D721Med (cell line): ENCODE results near the gene CUEDC2.

Experiments used
- DNase-seq: peaks from one replicate; pipeline ENCODE4 v3.0.0; 2011; ENCODE audit warnings: low spot score; ENCODE audit not compliant: insufficient read length
- FAIRE-seq: peaks from 2 replicates; lab custom pipeline; 2011; peaks lifted over from hg19 to GRCh38; lab: Jason Lieb, UNC
- CTCF ChIP-seq: IDR thresholded peaks from 2 replicates; pipeline ENCODE4 v1.5.1; 2012; ENCODE audit warnings: mild to moderate bottlenecking, control low read depth; ENCODE audit not compliant: insufficient read depth; ENCODE audit errors: missing control alignments

Gene CUEDC2

DNA sequence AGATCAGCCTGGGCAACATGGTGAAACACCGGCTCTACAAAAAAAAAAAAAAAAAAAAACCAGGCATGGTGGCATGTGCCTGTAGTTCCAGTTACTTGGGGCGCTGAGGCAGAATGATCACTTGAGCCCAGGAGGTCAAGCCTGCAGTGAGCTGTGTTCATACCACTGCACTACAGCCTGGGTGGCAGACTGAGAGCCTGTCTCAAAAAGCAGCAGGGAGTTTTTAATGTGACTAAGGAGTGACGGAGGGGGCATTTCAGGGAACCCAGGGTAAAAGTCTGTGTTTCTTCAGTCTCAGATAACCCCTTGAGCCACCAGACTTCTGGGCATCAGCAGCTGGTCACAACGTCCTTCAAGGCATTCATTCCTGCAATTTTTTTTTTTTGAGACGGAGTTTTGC, 21.1 kb upstream of the CUEDC2 start:
- no peak for DNase-seq
- no peak for FAIRE-seq
- TF ChIP-seq CTCF: no peak

DNA sequence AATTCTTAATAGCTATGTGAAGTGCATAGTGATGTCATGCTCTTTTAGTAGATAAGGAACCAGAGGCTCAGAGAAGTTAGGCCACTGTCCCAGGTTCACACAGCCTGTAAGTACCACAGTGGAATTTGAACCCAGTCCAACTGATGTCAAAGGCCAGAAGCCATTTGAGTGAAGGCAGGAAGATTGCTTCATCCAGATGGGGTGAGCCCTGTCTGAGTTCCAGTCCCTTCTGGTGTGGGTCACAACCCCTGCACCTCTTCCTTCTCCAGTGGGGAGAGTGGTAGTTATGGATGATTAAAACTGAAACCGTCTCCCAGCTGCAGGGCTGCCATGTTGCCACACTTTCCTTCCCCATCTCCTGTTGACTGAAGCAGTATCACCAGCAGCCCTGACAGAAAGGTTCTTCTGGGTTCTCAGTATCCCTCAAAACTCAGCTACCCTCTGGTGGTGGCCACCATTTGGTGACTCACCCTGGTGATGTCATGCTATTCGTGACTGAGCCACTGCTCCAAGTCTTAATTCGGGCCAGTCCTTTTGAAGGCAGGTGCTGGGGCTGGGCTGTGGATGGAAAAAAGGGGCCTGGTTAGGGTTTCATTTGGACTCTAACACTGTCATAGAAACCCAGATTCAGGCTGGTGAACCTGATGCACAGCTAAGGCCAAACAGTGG, 20.4 kb upstream of the CUEDC2 start:
- FAIRE-seq (no peak), DNase-seq (no peak)
- no peak for TF ChIP-seq CTCF

DNA sequence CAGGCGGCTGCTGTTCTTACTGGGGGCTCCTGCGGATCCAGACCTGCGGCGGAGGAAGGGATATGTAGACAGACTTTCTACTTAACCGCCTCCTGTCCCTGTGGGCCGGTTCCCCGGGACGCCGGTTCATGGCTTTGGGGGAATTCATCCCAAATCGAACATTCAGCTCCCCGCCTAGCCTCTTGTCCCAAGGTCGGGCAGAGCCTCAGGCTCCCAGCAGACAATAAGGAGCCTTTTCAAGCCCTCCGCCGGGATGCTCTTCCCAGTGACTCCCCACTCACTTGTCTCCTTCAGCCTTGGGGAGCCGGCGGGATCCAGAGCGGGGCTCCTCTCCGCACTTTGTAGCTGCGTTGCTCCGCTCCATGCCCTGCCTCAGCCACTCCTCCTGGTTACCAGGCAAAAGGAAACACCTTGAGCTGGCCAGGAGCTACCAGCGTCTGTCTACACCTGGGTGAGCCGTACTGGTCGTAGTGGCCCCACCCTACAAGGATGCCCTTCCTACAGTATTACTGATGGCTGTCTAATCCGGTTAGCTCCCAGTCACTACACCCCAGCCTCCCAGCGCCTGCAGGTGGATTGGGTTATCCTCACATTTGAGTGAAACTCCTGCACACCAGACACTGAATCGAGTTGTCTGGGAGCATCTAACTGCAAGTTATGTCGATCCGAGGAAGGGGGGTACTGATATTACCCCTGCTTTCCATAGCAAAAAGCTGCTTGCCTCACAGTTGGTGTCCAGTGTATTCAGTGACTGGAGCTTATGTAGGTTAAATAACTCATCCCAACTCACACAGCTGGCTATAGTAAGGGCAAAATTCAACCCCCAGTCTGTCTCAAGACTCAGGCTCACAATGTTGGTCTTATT, 19.0 kb upstream of the CUEDC2 start, which contains the start of gene C10orf95:
Gene C10orf95, minus strand, starts transcription at position 439 of the 865 bp plus-strand sequence. CDS start 450 bp downstream, outside the sequence.
- DNase-seq: no peak
- no peak for FAIRE-seq
- no peak for TF ChIP-seq CTCF

DNA sequence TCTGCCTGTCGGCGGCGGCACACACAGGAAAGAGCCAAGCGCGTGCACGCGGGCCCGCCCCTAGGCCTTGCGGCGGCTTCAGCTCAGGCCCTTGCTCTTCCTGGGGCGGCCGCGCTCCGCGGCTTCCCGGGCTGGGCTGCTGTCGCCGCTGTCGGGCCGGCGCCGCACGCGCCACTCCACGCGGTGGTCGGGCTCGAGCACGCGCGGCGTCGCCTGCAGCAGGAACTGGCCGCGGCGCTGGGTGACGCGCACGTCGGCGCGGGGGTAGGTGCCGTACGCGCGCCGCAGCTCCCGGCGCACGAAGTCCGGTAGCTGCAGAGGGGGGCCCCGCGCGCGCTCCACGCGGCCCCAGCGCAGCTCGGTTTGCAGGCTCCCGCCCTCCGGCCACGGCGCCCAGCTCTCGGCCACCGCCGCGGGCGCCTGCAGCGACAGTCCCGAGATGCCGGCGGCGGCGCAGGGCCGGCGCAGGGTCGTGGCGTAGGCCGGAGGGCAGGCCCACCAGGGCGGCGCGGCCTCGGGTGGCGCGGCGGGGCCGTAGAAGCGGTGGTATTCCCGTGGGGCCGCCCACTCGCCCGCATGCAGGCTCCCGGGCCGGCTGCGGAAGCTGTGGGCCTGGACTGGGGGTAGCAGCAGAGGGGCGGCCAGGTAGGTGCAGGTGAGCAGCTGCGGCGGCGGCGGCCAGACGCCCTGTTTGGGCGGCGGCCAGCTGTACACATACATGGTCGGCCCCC, 18.2 kb upstream of the CUEDC2 start:
- DNase-seq: no peak
- FAIRE-seq: no peak
- no peak for TF ChIP-seq CTCF

- TF ChIP-seq CTCF: no peak
- FAIRE-seq (no peak), DNase-seq (no peak)
These were observed 17.7 kb upstream of the CUEDC2 start for GRCh38 chr10:102450124-102450373.

GRCh38 chr10:102449321-102450123, 17.1 kb upstream of the CUEDC2 start:
- FAIRE-seq (no peak), DNase-seq (no peak)
- no peak for TF ChIP-seq CTCF
